B cell (primary cell): ENCODE results near the gene TNNI3. TPM values are rescaled to one million over a fixed set of nuclear protein-coding genes. Genes with fewer than 3 reads are reported as not detected.
"Not testable (repeated sequence)": the region's sequence is repeated elsewhere in the genome, so short reads cannot be mapped to it uniquely, and the experiment has no call there.

Experiments
- ATAC-seq: fragments of 200-7000 bp; cut with Tn5 transposase; one replicate; pipeline ENCODE4 v1.10.0; 2021; ENCODE audit warnings: low read depth, mild to moderate bottlenecking, moderate number of reproducible peaks, moderate library complexity
- CTCF ChIA-PET: fragments of 350-600 bp; sonication (Branson Sonifier 250); formaldehyde crosslinking; loops from one replicate; lab custom pipeline; 2021; ENCODE audit warnings: antibody characterized with exemption, inconsistent platforms; lab: Charles Lee
- POLR2A ChIA-PET: fragments of 350-600 bp; sonication (Branson Sonifier 250); formaldehyde crosslinking; loops from one replicate; lab custom pipeline; 2021; ENCODE audit warnings: antibody characterized with exemption; lab: Charles Lee
- DNase-seq: peaks from one replicate; pipeline ENCODE4 v3.0.0; 2013
- H2AFZ ChIP-seq: 2 replicates; pipeline ENCODE4 v1.6.1; 2012; ENCODE audit warnings: mild to moderate bottlenecking, low read depth, low read length; ENCODE audit not compliant: insufficient read depth, poor library complexity, severe bottlenecking
- H3K27ac ChIP-seq, 2 donors: 1 replicate in 1 of 2; 2 replicates in 1 of 2; pipeline ENCODE4 v1.5.1; 2012 to 2013; ENCODE audit warnings: low read length in 2 of 2, mild to moderate bottlenecking in 2 of 2, moderate library complexity in 1 of 2
- H3K27me3 ChIP-seq, 4 experiments: fragments of 200-600 bp in 1 of 4; sonication (generic) in 1 of 4; replicated peaks in 1 of 4; 1 replicate in 2 of 4; 2 replicates in 2 of 4; pipeline versions ENCODE4 v1.6.1 to v1.7.0; 2013 to 2016; ENCODE audit warnings: low read length in 3 of 4, mild to moderate bottlenecking in 2 of 4, mixed read lengths in 1 of 4, moderate library complexity in 1 of 4; ENCODE audit not compliant: insufficient read depth in 4 of 4, control insufficient read depth in 3 of 4; ENCODE audit errors: control extremely low read depth in 1 of 4
- H3K36me3 ChIP-seq, 2 experiments: replicated peaks in 1 of 2; 1 replicate in 1 of 2; 2 replicates in 1 of 2; pipeline versions ENCODE4 v1.6.1 to v1.7.1; 2013; ENCODE audit warnings: low read length in 1 of 2; ENCODE audit not compliant: insufficient read depth in 2 of 2, control insufficient read depth in 1 of 2; ENCODE audit errors: control extremely low read depth in 1 of 2, extremely low read depth in 1 of 2
- H3K4me1 ChIP-seq, 2 donors: fragments of 200-600 bp in 1 of 2; sonication (generic) in 1 of 2; 1 replicate in 1 of 2; 2 replicates in 1 of 2; pipeline versions ENCODE4 v1.5.1 to v1.6.1; 2013 to 2017; ENCODE audit warnings: low read length in 2 of 2; ENCODE audit not compliant: control insufficient read depth in 2 of 2, insufficient read depth in 2 of 2
- H3K4me2 ChIP-seq: replicated peaks from 2 replicates; pipeline ENCODE3; 2012; ENCODE audit warnings: mild to moderate bottlenecking, low read depth, low read length; ENCODE audit not compliant: poor library complexity, severe bottlenecking
- H3K4me3 ChIP-seq, 5 experiments: fragments of 200-600 bp in 1 of 5; sonication (generic) in 1 of 5; 1 replicate in 3 of 5; 2 replicates in 2 of 5; pipeline versions ENCODE4 v1.5.1 to v1.7.0; 2011 to 2016; ENCODE audit warnings: low read length in 4 of 5, mild to moderate bottlenecking in 4 of 5, low read depth in 2 of 5, control low read depth in 1 of 5, moderate library complexity in 1 of 5; ENCODE audit not compliant: insufficient read depth in 1 of 5; ENCODE audit errors: control extremely low read depth in 1 of 5, extremely low read depth in 1 of 5
- H3K79me2 ChIP-seq: fragments of 200-600 bp; sonication (generic); one replicate; pipeline ENCODE4 v1.6.0; 2016; ENCODE audit warnings: low read length; ENCODE audit not compliant: control insufficient read depth, insufficient read depth
- H3K9ac ChIP-seq: fragments of 200-600 bp; sonication (generic); 2 replicates; pipeline ENCODE4 v1.6.1; 2017; ENCODE audit warnings: mild to moderate bottlenecking, low read length, moderate library complexity
- H3K9me3 ChIP-seq, 3 donors: one replicate each; pipeline versions ENCODE4 v1.6.1 to v1.7.1; 2013; ENCODE audit warnings: low read length in 2 of 3; ENCODE audit not compliant: control insufficient read depth in 2 of 3, insufficient read depth in 1 of 3; ENCODE audit errors: control extremely low read depth in 1 of 3
- H4K20me1 ChIP-seq: 2 replicates; pipeline ENCODE4 v1.6.0; 2012; ENCODE audit warnings: mild to moderate bottlenecking, low read length; ENCODE audit not compliant: insufficient read depth, control insufficient read depth, poor library complexity, severe bottlenecking
- H3K27ac Mint-ChIP-seq: one replicate; pipeline ENCODE4 v1.8.0; 2021; ENCODE audit warnings: mixed read lengths
- H3K27me3 Mint-ChIP-seq: one replicate; pipeline ENCODE4 v1.8.0; 2021; ENCODE audit warnings: mixed read lengths
- H3K4me1 Mint-ChIP-seq: one replicate; pipeline ENCODE4 v1.8.0; 2021; ENCODE audit warnings: mixed read lengths
- H3K4me3 Mint-ChIP-seq: one replicate; pipeline ENCODE4 v1.8.0; 2021; ENCODE audit warnings: mixed read lengths
- H3K9me3 Mint-ChIP-seq: one replicate; pipeline ENCODE4 v1.8.0; 2022; ENCODE audit warnings: mixed read lengths; ENCODE audit not compliant: insufficient read depth
- EZH2 ChIP-seq: IDR thresholded peaks from 2 replicates; pipeline ENCODE4 v1.6.1; 2012; ENCODE audit warnings: borderline replicate concordance, low read depth, mild to moderate bottlenecking, moderate library complexity, low read length; ENCODE audit not compliant: insufficient read depth, poor library complexity, severe bottlenecking
- WGBS: methylation state at CpG from one replicate; pipeline ENCODE4 v1.1.5; 2013; ENCODE audit warnings: missing lambda C conversion rate; ENCODE audit not compliant: insufficient coverage; 5-methylcytosine and 5-hydroxymethylcytosine counted together
- intact Hi-C: fragments of 100-400 bp; cut with micrococcal nuclease; formaldehyde crosslinking; loops from one replicate; pipeline ENCODE4 v1.10.0; 2022
- polyA plus RNA-seq: library from polyadenylated mRNA; depleted of rRNA; stranded (reverse); fragments of >200 nt; gene quantifications from 2 replicates; pipeline ENCODE4 v1.2.3, GENCODE V29; 2012
- total RNA-seq, 2 donors: library from RNA; stranded (reverse); fragments of 120-200 nt in 1 of 2; gene quantifications; 1 replicate in 1 of 2; 2 replicates in 1 of 2; pipeline versions ENCODE4 v1.2.3 to v1.2.4, GENCODE V29; 2013 to 2022
- TF ChIP-seq, protein P1 (sequence below): fragments of 200-600 bp; IDR thresholded peaks from one replicate; pipeline ENCODE4 v1.8.0; 2022; ENCODE audit warnings: antibody characterized with exemption, mild to moderate bottlenecking

Gene TNNI3
- total and polyA plus RNA-seq, 2 donors (not counting 1 experiment from before 2014, with no cell fraction given): not detected

DNA sequence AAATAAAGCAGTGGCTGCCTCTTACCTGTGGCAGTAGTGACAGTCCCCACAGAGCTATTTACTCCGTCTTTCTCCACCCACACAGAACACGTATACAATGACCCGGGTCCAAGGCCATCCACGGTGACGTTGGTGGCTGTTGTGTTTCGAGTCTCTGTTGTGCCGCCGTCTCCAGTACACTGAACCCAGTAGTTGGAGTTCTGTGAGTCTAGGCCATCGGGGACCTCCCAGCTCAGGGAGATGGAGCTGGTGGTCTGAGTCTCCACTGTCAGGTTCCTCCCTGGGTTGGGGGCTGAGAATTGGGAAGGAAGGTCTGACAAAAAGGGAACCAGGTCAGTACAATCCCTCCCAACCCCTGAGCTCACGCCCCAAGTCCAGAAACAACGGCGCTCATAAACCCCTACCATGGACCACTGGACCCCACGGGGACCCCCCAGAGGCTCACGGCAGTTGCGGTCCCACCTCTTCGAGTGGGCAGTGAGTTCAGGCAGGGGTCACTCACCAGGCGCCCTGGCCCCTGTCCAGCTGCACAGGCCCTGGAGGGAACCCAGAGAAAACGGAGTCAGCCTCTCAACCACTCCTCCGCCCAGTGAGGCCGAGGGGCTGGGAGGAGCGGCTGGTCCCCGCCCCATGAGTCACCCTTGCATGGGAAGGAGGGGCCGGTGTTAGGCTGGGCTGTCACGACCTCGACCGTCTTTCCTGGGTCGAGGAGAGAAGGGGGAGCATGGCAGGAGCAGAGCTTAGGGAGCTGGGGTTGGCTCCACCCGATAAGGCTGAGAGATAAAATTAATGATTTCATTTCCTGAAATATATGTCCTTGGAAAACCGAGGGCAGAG, 49.4 kb upstream of the TNNI3 start:
- peaks cover 36% of the 10 kb centered on the region for H3K27me3 Mint-ChIP-seq
- H3K27ac ChIP-seq: no peak overlapping the region
- no peak overlapping the region for H3K9ac ChIP-seq
- no peak overlapping the region for H2AFZ ChIP-seq
- TF ChIP-seq, protein P1, sequence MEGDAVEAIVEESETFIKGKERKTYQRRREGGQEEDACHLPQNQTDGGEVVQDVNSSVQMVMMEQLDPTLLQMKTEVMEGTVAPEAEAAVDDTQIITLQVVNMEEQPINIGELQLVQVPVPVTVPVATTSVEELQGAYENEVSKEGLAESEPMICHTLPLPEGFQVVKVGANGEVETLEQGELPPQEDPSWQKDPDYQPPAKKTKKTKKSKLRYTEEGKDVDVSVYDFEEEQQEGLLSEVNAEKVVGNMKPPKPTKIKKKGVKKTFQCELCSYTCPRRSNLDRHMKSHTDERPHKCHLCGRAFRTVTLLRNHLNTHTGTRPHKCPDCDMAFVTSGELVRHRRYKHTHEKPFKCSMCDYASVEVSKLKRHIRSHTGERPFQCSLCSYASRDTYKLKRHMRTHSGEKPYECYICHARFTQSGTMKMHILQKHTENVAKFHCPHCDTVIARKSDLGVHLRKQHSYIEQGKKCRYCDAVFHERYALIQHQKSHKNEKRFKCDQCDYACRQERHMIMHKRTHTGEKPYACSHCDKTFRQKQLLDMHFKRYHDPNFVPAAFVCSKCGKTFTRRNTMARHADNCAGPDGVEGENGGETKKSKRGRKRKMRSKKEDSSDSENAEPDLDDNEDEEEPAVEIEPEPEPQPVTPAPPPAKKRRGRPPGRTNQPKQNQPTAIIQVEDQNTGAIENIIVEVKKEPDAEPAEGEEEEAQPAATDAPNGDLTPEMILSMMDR: no peak
- TF ChIP-seq EZH2: no peak
- no peak overlapping the region for H3K4me2 ChIP-seq
- H3K27ac Mint-ChIP-seq: no peak overlapping the region
- no peak overlapping the region for H3K4me3 ChIP-seq
- H3K79me2 ChIP-seq: no peaks in the 10 kb centered on the region
- peaks cover 0 to 3% (median 0%) of the 10 kb centered on the region in 3 donors for H3K9me3 ChIP-seq
- no peaks in the 10 kb centered on the region for H3K4me1 Mint-ChIP-seq
- no peaks in the 10 kb centered on the region for H3K36me3 ChIP-seq
- DNase-seq (no peak), ATAC-seq (no peak)
- CTCF ChIA-PET: no interaction called here
- intact Hi-C loops: no loop called here
- H3K4me1 ChIP-seq: no peaks in the 10 kb centered on the region
- H4K20me1 ChIP-seq: no peaks in the 10 kb centered on the region
- no peaks in the 10 kb centered on the region for H3K9me3 Mint-ChIP-seq
- H3K4me3 Mint-ChIP-seq: no peak overlapping the region
- H3K27me3 ChIP-seq: peaks cover 0 to 20% (median 4%) of the 10 kb centered on the region in 4 experiments
- POLR2A ChIA-PET: no interaction called here
- WGBS: 51% methylated on average over 24 of the region's 29 CpGs

DNA sequence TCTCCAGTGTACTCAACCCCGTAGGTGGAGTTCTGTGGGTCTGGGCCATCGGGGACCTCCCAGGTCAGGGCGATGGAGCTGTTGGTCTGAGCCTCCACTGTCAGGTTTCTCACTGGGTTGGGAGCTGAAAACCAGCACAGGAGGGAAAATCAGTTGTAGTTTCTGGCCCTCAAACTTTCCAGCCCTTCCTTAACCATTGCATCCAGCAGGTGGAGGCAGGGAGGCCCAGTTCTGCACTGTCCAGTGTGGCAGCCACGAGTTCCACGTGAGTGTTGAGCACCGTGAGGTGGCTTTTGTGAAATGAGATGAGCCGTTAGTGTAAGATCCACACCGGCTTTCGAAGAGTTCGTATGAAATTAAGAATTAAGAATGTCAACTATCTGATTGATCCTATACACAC, 44.7 kb upstream of the TNNI3 start:
- H4K20me1 ChIP-seq, H3K4me3 Mint-ChIP-seq, H3K4me1 ChIP-seq, H2AFZ ChIP-seq, H3K36me3 ChIP-seq, H3K4me2 ChIP-seq, H3K27ac ChIP-seq, H3K27ac Mint-ChIP-seq, H3K9ac ChIP-seq, H3K4me3 ChIP-seq, POLR2A ChIA-PET, intact Hi-C loops, H3K4me1 Mint-ChIP-seq, DNase-seq, H3K79me2 ChIP-seq, H3K9me3 Mint-ChIP-seq: not testable (repeated sequence)
- ATAC-seq: peak; percentile 24
- H3K9me3 ChIP-seq: peaks cover 0 to 12% (median 0%) of the 10 kb centered on the region in 3 donors
- H3K27me3 Mint-ChIP-seq: peaks cover 52% of the 10 kb centered on the region
- CTCF ChIA-PET: interaction anchor here (1.0 to 1.7 kb wide), 2 partner anchors 76 to 182 kb away, joined by 3 to 5 read pairs; partner anchors contain the start of gene TMEM238
- H3K27me3 ChIP-seq: peaks cover 0 to 29% (median 4%) of the 10 kb centered on the region in 4 experiments
- WGBS: 88% methylated on average over 3 of the region's 10 CpGs
